HepG2 (cell line): ENCODE data around the gene CLEC2A. TPM values are rescaled to one million over a fixed set of nuclear protein-coding genes. Genes with fewer than 3 reads are reported as not detected.

Experiments used
- ATAC-seq: fragments of 200-7000 bp; cut with Tn5 transposase; 3 replicates; pipeline ENCODE4 v1.9.1; 2020; ENCODE audit warnings: mild to moderate bottlenecking, moderate library complexity
- BruUV-seq: library from RNA; stranded (reverse); fragments of 400-500 nt; replicated peaks from 2 replicates; lab custom pipeline; 2021; lab: Mats Ljungman, UMichigan
- CTCF ChIA-PET: fragments of 300-600 bp; formaldehyde crosslinking; extraction: SDS; loops from one replicate; lab custom pipeline; 2021; ENCODE audit warnings: low total read pairs, inconsistent platforms, low intra/inter-chr PET ratio; lab: Yijun Ruan, JAX
- POLR2A ChIA-PET: fragments of 350-600 bp; sonication (Branson Sonifier 250); formaldehyde crosslinking; loops from one replicate; lab custom pipeline; 2020; ENCODE audit warnings: antibody characterized with exemption, inconsistent platforms; lab: Yijun Ruan, JAX
- DNase-seq: peaks from one replicate; pipeline ENCODE4 v3.0.0-alpha.2; 2015; ENCODE audit warnings: low spot score
- FAIRE-seq: peaks from 3 replicates; lab custom pipeline; 2011; peaks lifted over from hg19 to GRCh38; lab: Jason Lieb, UNC
- H2AFZ ChIP-seq: one replicate; pipeline ENCODE4 v1.6.1; 2011; ENCODE audit warnings: low read length, inconsistent platforms
- H3K27ac ChIP-seq: fragments of 300-600 bp; 3 replicates; pipeline ENCODE4 v1.8.0; 2011; ENCODE audit warnings: mixed run types, mild to moderate bottlenecking, mixed read lengths, low read length, inconsistent platforms; ENCODE audit not compliant: insufficient read depth; ENCODE audit errors: extremely low read length
- H3K27me3 ChIP-seq, 2 experiments: fragments of 200-600 bp in 1 of 2; 2 replicates in 1 of 2; 3 replicates in 1 of 2; pipeline versions ENCODE4 v1.6.0 to v1.8.0; 2011; ENCODE audit warnings: low read length in 2 of 2, mild to moderate bottlenecking in 2 of 2, moderate library complexity in 2 of 2, inconsistent platforms in 1 of 2; ENCODE audit not compliant: insufficient read depth in 2 of 2, control insufficient read depth in 1 of 2
- H3K36me3 ChIP-seq, 2 experiments: fragments of 200-600 bp in 1 of 2; replicated peaks in 1 of 2; 2 replicates in 1 of 2; 3 replicates in 1 of 2; pipeline versions ENCODE4 v1.5.1 to v1.8.0; 2011; ENCODE audit warnings: low read length in 2 of 2, inconsistent platforms in 1 of 2; ENCODE audit not compliant: insufficient read depth in 2 of 2, control insufficient read depth in 1 of 2
- H3K4me1 ChIP-seq: 2 replicates; pipeline ENCODE4 v1.5.1; 2012; ENCODE audit warnings: low read length, inconsistent platforms; ENCODE audit not compliant: insufficient read depth
- H3K4me2 ChIP-seq: 2 replicates; pipeline ENCODE4 v1.6.0; 2011; ENCODE audit warnings: low read depth, low read length, inconsistent platforms
- H3K4me3 ChIP-seq, 3 experiments: fragments of 200-600 bp in 1 of 3; sonication (generic), shearing (Covaris generic) in 1 of 3; replicated peaks in 1 of 3; 2 replicates each; pipeline ENCODE4 v1.5.1; 2011 to 2016; ENCODE audit warnings: low read length in 3 of 3, inconsistent platforms in 2 of 3, low read depth in 2 of 3, mild to moderate bottlenecking in 2 of 3, control low read depth in 1 of 3, mixed read lengths in 1 of 3; ENCODE audit not compliant: insufficient read depth in 1 of 3
- H3K79me2 ChIP-seq: one replicate; pipeline ENCODE4 v1.6.1; 2011; ENCODE audit warnings: low read length, inconsistent platforms; ENCODE audit not compliant: insufficient read depth
- H3K9ac ChIP-seq: 2 replicates; pipeline ENCODE4 v1.6.0; 2011; ENCODE audit warnings: mild to moderate bottlenecking, low read depth, low read length, inconsistent platforms; ENCODE audit not compliant: insufficient read depth
- H3K9me3 ChIP-seq: 2 replicates; pipeline ENCODE4 v1.5.1; 2012; ENCODE audit warnings: mild to moderate bottlenecking, low read length
- H4K20me1 ChIP-seq: 2 replicates; pipeline ENCODE4 v1.6.0; 2011; ENCODE audit warnings: inconsistent platforms, mild to moderate bottlenecking, low read length, moderate library complexity; ENCODE audit not compliant: insufficient read depth
- ELF1 ChIP-seq: sonication (generic); formaldehyde crosslinking; IDR thresholded peaks from 2 replicates; pipeline ENCODE4 v1.4.0; 2020; ENCODE audit warnings: missing genetic modification reagents
- GPBP1L1 ChIP-seq: sonication (generic); formaldehyde crosslinking; IDR thresholded peaks from 2 replicates; pipeline ENCODE4 v1.5.0; 2020; ENCODE audit warnings: mild to moderate bottlenecking, missing genetic modification reagents
- POLR2AphosphoS5 ChIP-seq: IDR thresholded peaks from 2 replicates; pipeline ENCODE4 v1.6.1; 2012; ENCODE audit warnings: low read depth, low read length
- SP4 ChIP-seq: sonication (generic); formaldehyde crosslinking; IDR thresholded peaks from 2 replicates; pipeline ENCODE4 v1.8.1; 2023; ENCODE audit warnings: mild to moderate bottlenecking, missing genetic modification reagents
- TFDP1 ChIP-seq: IDR thresholded peaks from 2 replicates; pipeline ENCODE4 v1.6.1; 2016; ENCODE audit warnings: missing compliant biosample characterization, missing genetic modification reagents, borderline replicate concordance
- ZBTB10 ChIP-seq: sonication (generic); formaldehyde crosslinking; IDR thresholded peaks from 2 replicates; pipeline ENCODE4 v1.4.0; 2020; ENCODE audit warnings: missing genetic modification reagents, borderline replicate concordance
- WGBS: methylation state at CpG from one replicate; pipeline ENCODE4 v1.1.6; 2017; ENCODE audit warnings: low lambda C conversion rate; 5-methylcytosine and 5-hydroxymethylcytosine counted together
- in situ Hi-C: cut with HindIII; loops from 2 replicates; pipeline ENCODE4 v1.10.0; 2017; ENCODE audit warnings: low pct_unique_long_range_greater_than_20kb; ENCODE audit not compliant: extremely low pct_ligation_motif_present
- intact Hi-C: fragments of 100-400 bp; cut with micrococcal nuclease; formaldehyde crosslinking; loops from one replicate; pipeline ENCODE4 v1.10.0; 2022; ENCODE audit not compliant: unreplicated experiment
- polyA plus RNA-seq, 8 experiments: library from polyadenylated mRNA; depleted of rRNA in 3 of 8; stranded (reverse) in 7 of 8; unstranded in 1 of 8; fragments of >200 nt; fragmentation: Illumina TruSeq in 4 of 8; extraction: Trizol in 4 of 8; gene quantifications; 2 replicates each; pipeline versions ENCODE4 v1.2.1 to v1.2.3, GENCODE V29; 2011 to 2016; ENCODE audit warnings: low read depth in 4 of 8, missing spikeins in 1 of 8, mixed read lengths in 1 of 8; ENCODE audit not compliant: insufficient read depth in 1 of 8
- total RNA-seq, 5 experiments: library from RNA; depleted of rRNA; stranded (reverse); fragments of >200 nt; fragmentation: Illumina TruSeq; extraction: Trizol; gene quantifications; 2 replicates each; pipeline ENCODE4 v1.2.3, GENCODE V29; 2016; ENCODE audit warnings: low read depth in 1 of 5

The CLEC2A gene
- total and polyA plus RNA-seq, 2 of the 13 experiments (the other 11 are each of a cell fraction or from before 2014, with no cell fraction given) = not detected

- Histone ChIP-seq H3K27ac (no peak overlapping the region), H2AFZ (no peak overlapping the region), H3K4me1 (no peaks in the 10 kb centered on the region), H3K27me3 (peaks cover 0 to 2% of the 10 kb centered on the region in 2 experiments; a peak in 1 of 5 replicates), H3K36me3 (no peaks in the 10 kb centered on the region), H3K4me2 (no peak overlapping the region), H3K4me3 (no peak overlapping the region), H3K9ac (no peak overlapping the region), H3K79me2 (no peaks in the 10 kb centered on the region), H4K20me1 (no peaks in the 10 kb centered on the region), H3K9me3 (peaks cover 8% of the 10 kb centered on the region; the same call in 1 of the 2 replicates)
- BruUV-seq = no TSS peak
- ATAC-seq (no peak), FAIRE-seq (no peak), DNase-seq (no peak)
- in situ Hi-C loops = no loop called here
- POLR2A ChIA-PET = no interaction called here
- CTCF ChIA-PET = no interaction called here
- TF ChIP-seq SP4 (no peak), ZBTB10 (no peak), POLR2AphosphoS5 (no peak), ELF1 (CRISPR knock-in tag) (no peak), GPBP1L1 (no peak), TFDP1 (no peak)
- 35% methylated on average over 7 of the region's 7 CpGs for WGBS
- intact Hi-C loops = no loop called here
Observed at GRCh38 chr12:9902539-9903228, 29.5 kb downstream of the CLEC2A start.
